IMR-90 (cell line): ENCODE results near the gene CDH15.

Source experiments
- BHLHE40 ChIP-seq: fragments of 150-350 bp; IDR thresholded peaks from 2 replicates; pipeline ENCODE4 v1.6.1; 2016; ENCODE audit warnings: mild to moderate bottlenecking, low read depth, low read length
- CHD1 ChIP-seq: IDR thresholded peaks from 2 replicates; pipeline ENCODE4 v1.6.1; 2012; ENCODE audit warnings: low read depth, low read length, improper control_type of control experiment
- CTCF ChIP-seq: conservative IDR thresholded peaks from 2 replicates; pipeline ENCODE4 v1.5.1; 2012; ENCODE audit warnings: mild to moderate bottlenecking, low read depth, low read length, improper control_type of control experiment
- MAFK ChIP-seq: IDR thresholded peaks from 2 replicates; pipeline ENCODE4 v1.6.1; 2012; ENCODE audit warnings: low read depth, low read length, improper control_type of control experiment
- POLR2A ChIP-seq: IDR thresholded peaks from 2 replicates; pipeline ENCODE4 v1.6.1; 2012; ENCODE audit warnings: mild to moderate bottlenecking, low read depth, low read length
- RAD21 ChIP-seq: IDR thresholded peaks from 2 replicates; pipeline ENCODE4 v1.6.1; 2012; ENCODE audit warnings: low read length, improper control_type of control experiment
- RCOR1 ChIP-seq: IDR thresholded peaks from 2 replicates; pipeline ENCODE4 v1.6.1; 2012; ENCODE audit warnings: mild to moderate bottlenecking, low read length, improper control_type of control experiment; ENCODE audit not compliant: insufficient replicate concordance
- SMC3 ChIP-seq: fragments of 150-350 bp; IDR thresholded peaks from 2 replicates; pipeline ENCODE4 v1.6.1; 2016; ENCODE audit warnings: low read depth, mild to moderate bottlenecking, antibody characterized with exemption, low read length, moderate library complexity
- USF2 ChIP-seq: fragments of 150-350 bp; IDR thresholded peaks from 2 replicates; pipeline ENCODE4 v1.6.1; 2017; ENCODE audit warnings: mild to moderate bottlenecking, antibody characterized with exemption, low read length, low read depth

- TF ChIP-seq POLR2A (no peak), SMC3 (no peak), CTCF (no peak), CHD1 (no peak), RAD21 (no peak), USF2 (no peak), MAFK (no peak), BHLHE40 (no peak), RCOR1 (no peak)
Measured at GRCh38 chr16:89200850-89201411, 29.4 kb downstream of the CDH15 start.
